Sciatic nerve (tissue), 2 donors: ENCODE measurements around the gene HHATL. TPM values are rescaled to one million over a fixed set of nuclear protein-coding genes. Genes with fewer than 3 reads are reported as not detected.

Experiments used
- ATAC-seq: fragments of 200-7000 bp; cut with Tn5 transposase; one replicate; pipeline ENCODE4 v1.9.1; 2020; ENCODE audit warnings: mild to moderate bottlenecking, moderate library complexity
- DNase-seq: peaks from one replicate; pipeline ENCODE4 v3.0.0-alpha.2; 2020; ENCODE audit warnings: low spot score
- intact Hi-C: fragments of 100-400 bp; cut with DNase I; formaldehyde crosslinking; loops from one replicate; pipeline ENCODE4 v1.14.2; 2022
- total RNA-seq: library from RNA; stranded (reverse); fragmentation: NEBNext Ultra II Directional; extraction: Animal tissue kit (Norgen Biotek cat#: 25700); gene quantifications from one replicate; pipeline ENCODE4 v1.2.1, GENCODE V29; 2021
- donor health status: DM: no; HTN: no; CAD: no.
- donor health status: DM: no; HTN: no; CAD: no.

Gene HHATL
- total RNA-seq, 1 donor from 2014 or later: not detected

DNA sequence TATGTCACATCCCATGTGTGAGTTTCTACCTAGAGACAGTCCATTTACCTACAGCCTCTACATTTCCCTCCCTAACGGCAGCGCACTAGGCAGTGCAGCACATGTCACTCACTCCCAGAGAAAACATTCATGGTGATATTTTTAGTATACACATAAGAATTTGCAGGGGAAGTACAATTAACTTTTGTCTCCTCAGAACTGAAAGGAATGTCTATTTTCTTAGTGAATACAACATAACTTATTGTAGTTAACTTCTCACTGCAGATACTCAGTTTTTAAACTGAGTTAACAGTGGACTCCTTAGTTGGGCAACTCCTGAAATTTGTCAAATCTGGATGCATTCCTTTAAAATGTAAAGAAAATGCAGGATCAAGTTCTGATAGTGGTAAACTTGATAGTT lies 53.6 kb downstream of the HHATL start:
- ATAC-seq: no peak
- DNase-seq: no peak
- intact Hi-C loops: no loop called here

DNA sequence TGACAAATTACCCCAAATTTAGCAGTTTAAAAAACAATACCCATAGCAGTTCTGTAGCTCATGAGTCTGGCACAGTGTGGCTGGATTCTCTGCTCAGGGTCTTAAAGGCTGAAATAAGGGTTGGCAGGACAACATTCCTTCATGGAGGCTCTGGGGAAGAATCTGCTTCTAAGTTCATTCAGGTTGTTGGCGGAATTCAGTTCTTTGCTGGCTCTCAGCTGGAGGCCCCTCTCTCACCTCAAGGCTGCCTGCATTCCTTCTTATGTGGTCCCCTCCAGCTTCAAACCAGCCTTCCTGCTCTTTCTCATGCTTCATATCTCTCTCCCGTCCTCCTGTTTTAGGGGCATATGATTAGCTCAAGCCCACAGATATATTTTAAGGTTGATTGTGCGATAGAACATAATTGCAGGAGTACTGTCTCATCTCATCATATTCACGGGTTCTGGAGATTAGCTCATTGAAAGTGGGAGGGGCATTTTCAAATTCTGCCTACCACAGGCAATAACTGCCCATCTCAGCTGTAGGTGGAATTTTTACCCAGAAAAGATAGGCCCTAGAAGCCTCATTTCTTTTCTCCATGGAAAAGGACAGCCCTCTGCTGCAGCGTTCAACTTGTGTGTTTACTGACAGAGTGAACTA lies 54.7 kb downstream of the HHATL start:
- ATAC-seq (no peak), DNase-seq (no peak)
- intact Hi-C loops: no loop called here

Other genes starting within 250 kb of the HHATL start
- 5.8 TPM for gene VIPR1, start 200.2 kb downstream of the HHATL start, total RNA-seq
- gene SEC22C, start 120.8 kb downstream of the HHATL start, total RNA-seq: 59.5 TPM
- gene SS18L2, start 111.9 kb downstream of the HHATL start, total RNA-seq: 16.0 TPM
- 149 TPM for gene NKTR, start 102.1 kb downstream of the HHATL start, total RNA-seq
- 48.9 TPM for gene ZBTB47, start 49.1 kb downstream of the HHATL start, total RNA-seq
- gene KLHL40, start 17.3 kb downstream of the HHATL start, total RNA-seq: 0.13 TPM
- gene CCDC13, start 70.5 kb upstream of the HHATL start, total RNA-seq: 3.1 TPM
- 71.4 TPM for gene HIGD1A, start 101.7 kb upstream of the HHATL start, total RNA-seq
- gene ACKR2, start 106.6 kb upstream of the HHATL start, total RNA-seq: 19.0 TPM
- not detected for gene CYP8B1, start 173.1 kb upstream of the HHATL start, total RNA-seq
- gene ZNF662, start 203.3 kb upstream of the HHATL start, total RNA-seq: 19.0 TPM